A673 (cell line): ENCODE data around the gene SRRD. TPM values are rescaled to one million over a fixed set of nuclear protein-coding genes. Genes with fewer than 3 reads are reported as not detected.

Experiments used
- BruUV-seq: library from RNA; stranded (reverse); fragments of 400-500 nt; replicated peaks from 2 replicates; lab custom pipeline; 2021; lab: Mats Ljungman, UMichigan
- CTCF ChIA-PET: fragments of 300-600 bp; sonication (Branson Sonifier 250); formaldehyde crosslinking; loops from one replicate; lab custom pipeline; 2022; ENCODE audit warnings: antibody characterized with exemption; lab: Charles Lee
- POLR2A ChIA-PET: fragments of 300-600 bp; sonication (Branson Sonifier 250); formaldehyde crosslinking; loops from one replicate; lab custom pipeline; 2022; ENCODE audit warnings: antibody characterized with exemption; ENCODE audit not compliant: low non-redundant PET; lab: Charles Lee
- DNase-seq: peaks from one replicate; pipeline ENCODE4 v3.0.0-alpha.2; 2015; ENCODE audit warnings: low spot score
- H3K27ac ChIP-seq: fragments of 200-600 bp; sonication (generic); 2 replicates; pipeline ENCODE4 v1.5.1; 2016; ENCODE audit warnings: mixed run types, low read depth, mild to moderate bottlenecking, mixed read lengths, antibody characterized with exemption, low read length; ENCODE audit not compliant: poor library complexity, severe bottlenecking
- H3K27me3 ChIP-seq: fragments of 200-600 bp; sonication (generic); replicated peaks from 2 replicates; pipeline ENCODE4 v1.6.1; 2017; ENCODE audit warnings: mixed run types, low read depth, mild to moderate bottlenecking, mixed read lengths, antibody characterized with exemption, low read length; ENCODE audit not compliant: insufficient read depth, poor library complexity
- H3K36me3 ChIP-seq: fragments of 200-600 bp; sonication (generic); 2 replicates; pipeline ENCODE4 v1.6.1; 2016; ENCODE audit warnings: mixed run types, mild to moderate bottlenecking, mixed read lengths, antibody characterized with exemption, low read length; ENCODE audit not compliant: insufficient read depth, poor library complexity, severe bottlenecking
- H3K4me1 ChIP-seq: fragments of 200-600 bp; sonication (generic); 2 replicates; pipeline ENCODE4 v1.6.1; 2017; ENCODE audit warnings: mixed run types, mild to moderate bottlenecking, mixed read lengths, antibody characterized with exemption, low read length; ENCODE audit not compliant: insufficient read depth, poor library complexity, severe bottlenecking
- H3K4me3 ChIP-seq: fragments of 200-600 bp; sonication (generic); 2 replicates; pipeline ENCODE4 v1.5.1; 2016; ENCODE audit warnings: low read depth, mixed run types, mild to moderate bottlenecking, mixed read lengths, low read length; ENCODE audit not compliant: poor library complexity, severe bottlenecking
- H3K9me3 ChIP-seq: fragments of 200-600 bp; sonication (generic); 2 replicates; pipeline ENCODE4 v1.6.1; 2016; ENCODE audit warnings: mixed run types, low read depth, mild to moderate bottlenecking, mixed read lengths, antibody characterized with exemption, low read length; ENCODE audit not compliant: poor library complexity, severe bottlenecking
- CTCF ChIP-seq: fragments of 300-800, 200-600 bp; sonication (generic); conservative IDR thresholded peaks from 2 replicates; pipeline ENCODE4 v1.5.1; 2017; ENCODE audit warnings: low read depth, mild to moderate bottlenecking, antibody characterized with exemption, low read length, moderate library complexity, mixed read lengths
- EZH2 ChIP-seq: fragments of 200-600 bp; sonication (generic); IDR thresholded peaks from 2 replicates; pipeline ENCODE4 v1.6.1; 2017; ENCODE audit warnings: borderline replicate concordance, low read depth, mild to moderate bottlenecking, mixed read lengths, antibody characterized with exemption, low read length; ENCODE audit not compliant: poor library complexity, severe bottlenecking
- intact Hi-C: fragments of 100-400 bp; cut with micrococcal nuclease; formaldehyde crosslinking; loops from one replicate; pipeline ENCODE4 v1.10.0; 2022; ENCODE audit not compliant: unreplicated experiment
- total RNA-seq: library from RNA; stranded (reverse); gene quantifications from 2 replicates; pipeline ENCODE4 v1.2.3, GENCODE V29; 2021

The SRRD gene
- total RNA-seq, 1 experiment from 2014 or later = 28.8 TPM

- Histone ChIP-seq H3K4me1 (peaks cover 15% of the 10 kb centered on the region), H3K9me3 (no peaks in the 10 kb centered on the region), H3K27ac (no peak overlapping the region), H3K27me3 (no peaks in the 10 kb centered on the region), H3K4me3 (no peak overlapping the region), H3K36me3 (no peaks in the 10 kb centered on the region)
- no TSS peak for BruUV-seq
- ChIA-PET POLR2A (no interaction called here), CTCF (no interaction called here)
- intact Hi-C loops = no loop called here
- no peak for DNase-seq
- TF ChIP-seq CTCF (no peak), EZH2 (no peak)
Observed at GRCh38 chr22:26515931-26516330, 32.3 kb downstream of the SRRD start.

- Histone ChIP-seq H3K4me1 (peaks cover 12% of the 10 kb centered on the region), H3K36me3 (no peaks in the 10 kb centered on the region), H3K27me3 (no peaks in the 10 kb centered on the region), H3K9me3 (no peaks in the 10 kb centered on the region), H3K4me3 (no peak overlapping the region), H3K27ac (no peak overlapping the region)
- intact Hi-C loops = no loop called here
- no peak for DNase-seq
- no TSS peak for BruUV-seq
- TF ChIP-seq EZH2 = no peak
- no peak for TF ChIP-seq CTCF
- ChIA-PET CTCF (no interaction called here), POLR2A (no interaction called here)
Observed at GRCh38 chr22:26516503-26516902, 32.8 kb downstream of the SRRD start.

GRCh38 chr22:26517429-26517828, 33.8 kb downstream of the SRRD start:
- H3K4me1 ChIP-seq = peaks cover 10% of the 10 kb centered on the region
- no peak overlapping the region for H3K27ac ChIP-seq
- no peak overlapping the region for H3K4me3 ChIP-seq
- POLR2A ChIA-PET = no interaction called here
- TF ChIP-seq CTCF = no peak
- TF ChIP-seq EZH2 = no peak
- H3K27me3 ChIP-seq = no peaks in the 10 kb centered on the region
- CTCF ChIA-PET = no interaction called here
- no peak for DNase-seq
- no TSS peak for BruUV-seq
- no peaks in the 10 kb centered on the region for H3K36me3 ChIP-seq
- no peaks in the 10 kb centered on the region for H3K9me3 ChIP-seq
- intact Hi-C loops = no loop called here
